ENCODE data around the gene UGT1A3. TPM values are rescaled to one million over a fixed set of nuclear protein-coding genes. Genes with fewer than 3 reads are reported as not detected.

Gene UGT1A3
- polyA plus RNA-seq, 1 donor, result not detected

- DNase-seq (ENCODE audit: low read depth), result no peak
These were observed 29.3 kb downstream of the UGT1A3 start for GRCh38 chr2:233758141-233758540.

- DNase-seq (ENCODE audit: low read depth), result no peak
These were observed 30.0 kb downstream of the UGT1A3 start for GRCh38 chr2:233758849-233759248.

GRCh38 chr2:233760043-233760442 lies 31.2 kb downstream of the UGT1A3 start, which contains the start of gene UGT1A1:
TSS of gene UGT1A1 (plus strand) at chr2:233760270. CDS start at chr2:233760288, 18 bp downstream.
- no peak for DNase-seq (ENCODE audit: low read depth)

- no peak for DNase-seq (ENCODE audit: low read depth)
These were observed 32.4 kb downstream of the UGT1A3 start for GRCh38 chr2:233761040-233761769.

- DNase-seq (ENCODE audit: low read depth), result no peak
These were observed 35.4 kb downstream of the UGT1A3 start for GRCh38 chr2:233764264-233764663.

- DNase-seq (ENCODE audit: low read depth), result no peak
These were observed 35.9 kb downstream of the UGT1A3 start for GRCh38 chr2:233764761-233765160.

- DNase-seq (ENCODE audit: low read depth), result no peak
These were observed 37.6 kb downstream of the UGT1A3 start for GRCh38 chr2:233766416-233766815.

- no peak for DNase-seq (ENCODE audit: low read depth)
These were observed 39.2 kb downstream of the UGT1A3 start for GRCh38 chr2:233768076-233768475.

- no peak for DNase-seq (ENCODE audit: low read depth)
These were observed 40.4 kb downstream of the UGT1A3 start for GRCh38 chr2:233769260-233769659.

GRCh38 chr2:233772153-233772552 lies 43.3 kb downstream of the UGT1A3 start:
- DNase-seq (ENCODE audit: low read depth), result no peak

GRCh38 chr2:233772583-233772982 lies 43.7 kb downstream of the UGT1A3 start:
- DNase-seq (ENCODE audit: low read depth), result no peak

- DNase-seq (ENCODE audit: low read depth), result no peak
These were observed 45.0 kb downstream of the UGT1A3 start for GRCh38 chr2:233773854-233774253.

- DNase-seq (ENCODE audit: low read depth), result no peak
These were observed 46.6 kb downstream of the UGT1A3 start for GRCh38 chr2:233775414-233775813.

- no peak for DNase-seq (ENCODE audit: low read depth)
These were observed 49.2 kb downstream of the UGT1A3 start, which contains the start of gene MROH2A for GRCh38 chr2:233778030-233778429. TSS of gene MROH2A (plus strand) at chr2:233778330. CDS start at chr2:233779359, 1,029 bp downstream.

- no peak for DNase-seq (ENCODE audit: low read depth)
These were observed 50.9 kb downstream of the UGT1A3 start for GRCh38 chr2:233779722-233780121.

- DNase-seq (ENCODE audit: low read depth), result no peak
These were observed 51.9 kb downstream of the UGT1A3 start for GRCh38 chr2:233780771-233781170.

GRCh38 chr2:233789554-233789953 lies 60.7 kb downstream of the UGT1A3 start:
- DNase-seq (ENCODE audit: low read depth), result no peak

GRCh38 chr2:233791151-233791882 lies 62.5 kb downstream of the UGT1A3 start:
- DNase-seq (ENCODE audit: low read depth), result no peak

GRCh38 chr2:233791883-233792329 lies 63.1 kb downstream of the UGT1A3 start:
- no peak for DNase-seq (ENCODE audit: low read depth)

- no peak for DNase-seq (ENCODE audit: low read depth)
These were observed 63.9 kb downstream of the UGT1A3 start for GRCh38 chr2:233792720-233793119.

- no peak for DNase-seq (ENCODE audit: low read depth)
These were observed 64.8 kb downstream of the UGT1A3 start for GRCh38 chr2:233793465-233794127.

GRCh38 chr2:233794128-233794658 lies 65.4 kb downstream of the UGT1A3 start:
- DNase-seq (ENCODE audit: low read depth), result no peak
